ENCODE data around the gene ZNF519.
"Not testable (repeated sequence)": the region's sequence is repeated elsewhere in the genome, so short reads cannot be mapped to it uniquely, and the experiment has no call there.

DNA sequence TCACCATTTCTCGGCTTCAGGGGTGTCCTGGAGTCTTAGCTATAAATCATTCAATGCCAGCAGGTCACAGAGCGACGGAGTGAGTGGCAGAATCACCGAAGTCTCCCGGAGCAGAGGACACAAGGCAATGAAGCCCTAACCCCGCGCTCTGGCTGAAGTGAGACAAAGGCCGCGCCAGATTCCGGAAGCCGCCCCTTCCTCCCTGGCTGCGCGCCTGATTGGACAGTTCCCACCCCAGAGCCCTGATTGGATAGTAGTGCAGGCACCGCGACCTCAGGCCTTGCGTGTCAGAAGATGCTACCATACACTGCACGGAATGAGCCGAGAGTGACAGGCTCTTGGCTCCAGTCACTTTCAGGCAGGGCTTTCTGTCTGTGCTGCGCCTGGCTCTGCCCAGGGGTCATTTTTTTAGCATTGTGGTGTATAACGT is at the start of gene ZNF519:
- TF ChIP-seq POLR2AphosphoS5, CTCF (IDR thresholded peaks at IDR 0.05): not testable (repeated sequence)
